Measurements from ENCODE around the gene DACT2. TPM values are rescaled to one million over a fixed set of nuclear protein-coding genes. Genes with fewer than 3 reads are reported as not detected.

The DACT2 gene
- total and polyA plus RNA-seq, 9 of the 15 experiments (the other 6 are each of a cell fraction or from before 2014, with no cell fraction given), result not detected

DNA sequence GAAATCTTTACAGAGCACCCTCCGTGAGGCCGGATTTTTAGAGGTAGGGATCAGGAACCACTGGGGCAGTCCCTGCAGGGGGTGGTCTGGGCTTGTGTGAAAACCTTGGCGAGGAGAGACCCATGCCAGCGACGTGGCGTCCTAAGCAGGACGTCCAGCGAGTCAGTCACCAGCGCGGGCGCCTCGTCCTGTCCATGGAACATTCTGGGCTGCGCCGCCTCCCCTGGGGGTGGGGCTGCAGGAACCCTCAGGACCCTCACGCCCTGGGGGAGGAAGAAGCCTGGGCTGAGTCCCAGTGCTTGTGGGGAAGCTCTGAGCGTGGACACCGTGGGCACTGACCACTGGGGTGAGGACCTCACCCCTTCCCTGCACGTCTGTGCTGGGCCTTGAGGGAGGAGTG lies 25.7 kb upstream of the DACT2 start:
- 3% methylated on average over 18 of the region's 18 CpGs for WGBS (ENCODE audit: insufficient coverage, low coverage, missing lambda C conversion rate)
- H3K27ac ChIP-seq (ENCODE audit: extremely low read depth, low read depth, low read length), result no peak overlapping the region
- no peaks in the 10 kb centered on the region for H3K4me1 ChIP-seq (replicated peaks in 1 of 2; ENCODE audit: control insufficient read depth in 2 of 2, insufficient read depth in 2 of 2, low read length in 2 of 2)
- H3K36me3 ChIP-seq (ENCODE audit: control insufficient read depth, insufficient read depth, low read length), result no peaks in the 10 kb centered on the region
- no TSS peak for BruUV-seq (replicated peaks)
- peaks cover 3% of the 10 kb centered on the region for H4K20me1 ChIP-seq (replicated peaks; ENCODE audit: control insufficient read depth, insufficient read depth, low read length)
- peaks cover 58 to 80% of the 10 kb centered on the region in 2 experiments for H3K27me3 ChIP-seq (ENCODE audit: control insufficient read depth in 2 of 2, insufficient read depth in 2 of 2, low read length in 2 of 2)
- H3K9me3 ChIP-seq (replicated peaks; ENCODE audit: control insufficient read depth, insufficient read depth, low read depth, low read length), result no peaks in the 10 kb centered on the region
- H2AFZ ChIP-seq (ENCODE audit: low read depth, low read length), result no peak overlapping the region
- TF ChIP-seq FOXA3 (CRISPR knock-in tag; conservative IDR thresholded peaks at IDR 0.05 in 1 of 2, IDR thresholded peaks at IDR 0.05 in 1 of 2) (no peak), BDP1 (IDR thresholded peaks at IDR 0.05; ENCODE audit: insufficient read depth, insufficient read length) (no peak), ZNF75A (CRISPR knock-in tag; IDR thresholded peaks at IDR 0.05) (no peak), ASH1L (IDR thresholded peaks at IDR 0.05; ENCODE audit: borderline replicate concordance, low read depth, partially characterized antibody) (no peak), GATAD2B (IDR thresholded peaks at IDR 0.05; ENCODE audit: borderline replicate concordance) (no peak), YBX1 (IDR thresholded peaks at IDR 0.05) (no peak), MTA3 (IDR thresholded peaks at IDR 0.05; ENCODE audit: borderline replicate concordance) (no peak)
- TF ChIP-seq, protein P1, sequence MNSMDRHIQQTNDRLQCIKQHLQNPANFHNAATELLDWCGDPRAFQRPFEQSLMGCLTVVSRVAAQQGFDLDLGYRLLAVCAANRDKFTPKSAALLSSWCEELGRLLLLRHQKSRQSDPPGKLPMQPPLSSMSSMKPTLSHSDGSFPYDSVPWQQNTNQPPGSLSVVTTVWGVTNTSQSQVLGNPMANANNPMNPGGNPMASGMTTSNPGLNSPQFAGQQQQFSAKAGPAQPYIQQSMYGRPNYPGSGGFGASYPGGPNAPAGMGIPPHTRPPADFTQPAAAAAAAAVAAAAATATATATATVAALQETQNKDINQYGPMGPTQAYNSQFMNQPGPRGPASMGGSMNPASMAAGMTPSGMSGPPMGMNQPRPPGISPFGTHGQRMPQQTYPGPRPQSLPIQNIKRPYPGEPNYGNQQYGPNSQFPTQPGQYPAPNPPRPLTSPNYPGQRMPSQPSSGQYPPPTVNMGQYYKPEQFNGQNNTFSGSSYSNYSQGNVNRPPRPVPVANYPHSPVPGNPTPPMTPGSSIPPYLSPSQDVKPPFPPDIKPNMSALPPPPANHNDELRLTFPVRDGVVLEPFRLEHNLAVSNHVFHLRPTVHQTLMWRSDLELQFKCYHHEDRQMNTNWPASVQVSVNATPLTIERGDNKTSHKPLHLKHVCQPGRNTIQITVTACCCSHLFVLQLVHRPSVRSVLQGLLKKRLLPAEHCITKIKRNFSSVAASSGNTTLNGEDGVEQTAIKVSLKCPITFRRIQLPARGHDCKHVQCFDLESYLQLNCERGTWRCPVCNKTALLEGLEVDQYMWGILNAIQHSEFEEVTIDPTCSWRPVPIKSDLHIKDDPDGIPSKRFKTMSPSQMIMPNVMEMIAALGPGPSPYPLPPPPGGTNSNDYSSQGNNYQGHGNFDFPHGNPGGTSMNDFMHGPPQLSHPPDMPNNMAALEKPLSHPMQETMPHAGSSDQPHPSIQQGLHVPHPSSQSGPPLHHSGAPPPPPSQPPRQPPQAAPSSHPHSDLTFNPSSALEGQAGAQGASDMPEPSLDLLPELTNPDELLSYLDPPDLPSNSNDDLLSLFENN (IDR thresholded peaks at IDR 0.05; ENCODE audit: low read depth in 2 of 2, low read length in 2 of 2), result no peak
- TF ChIP-seq, protein P2, sequence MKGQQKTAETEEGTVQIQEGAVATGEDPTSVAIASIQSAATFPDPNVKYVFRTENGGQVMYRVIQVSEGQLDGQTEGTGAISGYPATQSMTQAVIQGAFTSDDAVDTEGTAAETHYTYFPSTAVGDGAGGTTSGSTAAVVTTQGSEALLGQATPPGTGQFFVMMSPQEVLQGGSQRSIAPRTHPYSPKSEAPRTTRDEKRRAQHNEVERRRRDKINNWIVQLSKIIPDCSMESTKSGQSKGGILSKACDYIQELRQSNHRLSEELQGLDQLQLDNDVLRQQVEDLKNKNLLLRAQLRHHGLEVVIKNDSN (CRISPR knock-in tag; IDR thresholded peaks at IDR 0.05), result no peak
- TF ChIP-seq, protein P3, sequence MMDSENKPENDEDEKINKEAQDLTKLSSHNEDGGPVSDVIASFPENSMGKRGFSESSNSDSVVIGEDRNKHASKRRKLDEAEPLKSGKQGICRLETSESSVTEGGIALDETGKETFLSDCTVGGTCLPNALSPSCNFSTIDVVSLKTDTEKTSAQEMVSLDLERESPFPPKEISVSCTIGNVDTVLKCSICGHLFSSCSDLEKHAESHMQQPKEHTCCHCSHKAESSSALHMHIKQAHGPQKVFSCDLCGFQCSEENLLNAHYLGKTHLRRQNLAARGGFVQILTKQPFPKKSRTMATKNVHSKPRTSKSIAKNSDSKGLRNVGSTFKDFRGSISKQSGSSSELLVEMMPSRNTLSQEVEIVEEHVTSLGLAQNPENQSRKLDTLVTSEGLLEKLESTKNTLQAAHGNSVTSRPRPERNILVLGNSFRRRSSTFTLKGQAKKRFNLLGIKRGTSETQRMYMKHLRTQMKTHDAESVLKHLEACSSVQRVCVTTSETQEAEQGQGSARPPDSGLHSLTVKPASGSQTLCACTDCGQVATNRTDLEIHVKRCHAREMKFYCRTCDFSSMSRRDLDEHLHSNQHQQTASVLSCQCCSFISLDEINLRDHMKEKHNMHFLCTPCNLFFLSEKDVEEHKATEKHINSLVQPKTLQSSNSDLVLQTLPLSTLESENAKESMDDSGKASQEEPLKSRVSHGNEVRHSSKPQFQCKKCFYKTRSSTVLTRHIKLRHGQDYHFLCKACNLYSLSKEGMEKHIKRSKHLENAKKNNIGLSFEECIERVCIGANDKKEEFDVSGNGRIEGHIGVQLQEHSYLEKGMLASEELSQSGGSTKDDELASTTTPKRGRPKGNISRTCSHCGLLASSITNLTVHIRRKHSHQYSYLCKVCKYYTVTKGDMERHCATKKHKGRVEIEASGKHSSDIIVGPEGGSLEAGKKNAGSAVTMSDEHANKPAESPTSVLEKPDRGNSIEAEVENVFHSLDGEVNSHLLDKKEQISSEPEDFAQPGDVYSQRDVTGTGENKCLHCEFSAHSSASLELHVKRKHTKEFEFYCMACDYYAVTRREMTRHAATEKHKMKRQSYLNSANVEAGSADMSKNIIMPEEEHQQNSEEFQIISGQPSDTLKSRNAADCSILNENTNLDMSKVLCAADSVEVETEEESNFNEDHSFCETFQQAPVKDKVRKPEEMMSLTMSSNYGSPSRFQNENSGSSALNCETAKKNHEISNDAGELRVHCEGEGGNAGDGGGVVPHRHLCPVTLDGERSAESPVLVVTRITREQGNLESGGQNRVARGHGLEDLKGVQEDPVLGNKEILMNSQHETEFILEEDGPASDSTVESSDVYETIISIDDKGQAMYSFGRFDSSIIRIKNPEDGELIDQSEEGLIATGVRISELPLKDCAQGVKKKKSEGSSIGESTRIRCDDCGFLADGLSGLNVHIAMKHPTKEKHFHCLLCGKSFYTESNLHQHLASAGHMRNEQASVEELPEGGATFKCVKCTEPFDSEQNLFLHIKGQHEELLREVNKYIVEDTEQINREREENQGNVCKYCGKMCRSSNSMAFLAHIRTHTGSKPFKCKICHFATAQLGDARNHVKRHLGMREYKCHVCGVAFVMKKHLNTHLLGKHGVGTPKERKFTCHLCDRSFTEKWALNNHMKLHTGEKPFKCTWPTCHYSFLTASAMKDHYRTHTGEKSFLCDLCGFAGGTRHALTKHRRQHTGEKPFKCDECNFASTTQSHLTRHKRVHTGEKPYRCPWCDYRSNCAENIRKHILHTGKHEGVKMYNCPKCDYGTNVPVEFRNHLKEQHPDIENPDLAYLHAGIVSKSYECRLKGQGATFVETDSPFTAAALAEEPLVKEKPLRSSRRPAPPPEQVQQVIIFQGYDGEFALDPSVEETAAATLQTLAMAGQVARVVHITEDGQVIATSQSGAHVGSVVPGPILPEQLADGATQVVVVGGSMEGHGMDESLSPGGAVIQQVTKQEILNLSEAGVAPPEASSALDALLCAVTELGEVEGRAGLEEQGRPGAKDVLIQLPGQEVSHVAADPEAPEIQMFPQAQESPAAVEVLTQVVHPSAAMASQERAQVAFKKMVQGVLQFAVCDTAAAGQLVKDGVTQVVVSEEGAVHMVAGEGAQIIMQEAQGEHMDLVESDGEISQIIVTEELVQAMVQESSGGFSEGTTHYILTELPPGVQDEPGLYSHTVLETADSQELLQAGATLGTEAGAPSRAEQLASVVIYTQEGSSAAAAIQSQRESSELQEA (IDR thresholded peaks at IDR 0.05; ENCODE audit: low read depth), result no peak
- POLR2A ChIA-PET, result no interaction called here
- no peaks in the 10 kb centered on the region for H3K79me2 ChIP-seq (ENCODE audit: control insufficient read depth, insufficient read depth, low read length)
- in situ Hi-C loops (cut with MboI), result no loop called here
- intact Hi-C loops (cut with micrococcal nuclease), result no loop called here
- no peak overlapping the region for H3K4me3 ChIP-seq
- no peak for DNase-seq (ENCODE audit: extremely low read depth in 1 of 4, low spot score in 3 of 4)
- no peak for FAIRE-seq
- no peak overlapping the region for H3K9ac ChIP-seq (ENCODE audit: insufficient read depth in 1 of 2, low read depth in 2 of 2, low read length in 2 of 2)
- no peak overlapping the region for H3K4me2 ChIP-seq (ENCODE audit: insufficient read depth, low read length)
- peaks cover 4% of the 10 kb centered on the region for H3K9me1 ChIP-seq (ENCODE audit: control insufficient read depth, insufficient read depth, low read length)
- ATAC-seq, result no peak
- CTCF ChIA-PET (ENCODE audit: low intra/inter-chr PET ratio), result no interaction called here
